Activated T-cell treated with anti-CD3 and anti-CD28 coated beads, Interleukin-2, amount 50 U/mL, for 1 hour (primary cell): ENCODE results near the gene UVRAG.
A peak's percentile ranks its signal among the peaks of the same experiment; 100 is the strongest.

Experiments used
- DNase-seq: peaks from one replicate; pipeline ENCODE4 v3.0.0-alpha.2; 2020

The UVRAG gene

GRCh38 chr11:76129729-76130128 is 314.7 kb downstream of the UVRAG start:
- no peak for DNase-seq

GRCh38 chr11:76131142-76131541 is 316.1 kb downstream of the UVRAG start:
- no peak for DNase-seq

DNA sequence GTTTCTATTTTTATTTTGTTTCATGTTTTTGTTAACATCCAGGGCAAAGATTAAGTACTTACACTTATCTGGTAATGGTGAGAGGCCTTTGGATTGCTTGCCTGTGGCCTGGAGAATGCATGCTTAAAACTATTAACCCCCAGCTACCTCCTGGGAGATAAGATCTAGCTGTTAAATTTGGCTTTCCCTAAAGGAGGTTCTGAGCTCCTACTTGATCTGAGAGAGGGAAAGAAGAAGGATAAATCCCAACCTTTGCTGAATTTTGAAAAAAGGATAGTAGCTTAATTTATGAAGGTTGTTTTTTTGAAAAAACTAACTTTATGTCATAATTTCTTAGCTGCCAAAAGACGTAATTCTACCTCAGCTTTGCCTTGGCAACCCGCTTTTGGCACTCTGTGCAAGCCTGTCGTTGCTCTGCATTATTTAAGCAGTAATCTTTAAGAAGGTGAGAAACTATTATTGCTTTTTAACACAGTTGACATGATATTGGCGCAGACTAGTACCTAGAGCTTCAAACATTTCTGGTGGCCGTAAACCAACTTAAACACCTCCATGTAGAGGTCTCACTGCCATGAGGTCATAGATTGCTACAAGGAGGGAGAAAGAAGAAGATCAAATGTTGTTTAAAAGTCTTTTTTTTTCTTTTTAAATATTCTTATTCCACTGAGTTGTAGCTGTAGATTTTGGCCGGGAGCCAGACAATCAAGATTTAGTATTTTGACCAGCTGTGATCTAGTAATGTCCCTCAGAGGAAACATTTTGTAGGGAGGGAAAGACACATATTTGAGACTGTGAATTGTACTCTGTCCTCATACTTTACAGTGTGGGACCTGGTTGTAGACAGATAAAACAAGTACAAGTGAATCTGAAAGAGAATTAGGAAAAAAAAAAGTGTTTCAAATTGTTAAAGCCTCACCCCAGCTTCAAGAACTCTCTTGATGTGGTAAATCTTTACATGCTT is 316.9 kb downstream of the UVRAG start:
- DNase-seq, result no peak

DNA sequence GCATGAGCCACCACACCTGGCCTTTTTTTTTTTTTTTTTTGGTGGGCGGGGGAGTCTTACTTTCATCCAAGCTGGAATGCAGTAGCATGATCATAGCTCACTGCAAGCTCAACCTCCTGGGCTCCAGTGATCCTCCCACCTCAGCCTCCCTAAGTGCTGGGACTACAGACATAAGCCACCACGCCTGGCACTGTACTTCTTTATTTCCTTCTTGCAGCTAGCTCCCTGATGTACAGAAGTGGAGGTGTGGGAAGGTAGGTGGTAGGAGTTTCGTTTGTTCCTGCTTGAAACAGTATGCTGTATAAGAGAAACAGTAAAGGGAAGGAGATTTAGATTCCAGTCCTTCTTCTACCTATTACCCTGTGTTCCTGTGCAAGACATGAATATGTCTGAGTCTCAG is 319.2 kb downstream of the UVRAG start:
- DNase-seq, result no peak

GRCh38 chr11:76135491-76135890 is 320.5 kb downstream of the UVRAG start:
- no peak for DNase-seq

GRCh38 chr11:76139314-76139713 is 324.3 kb downstream of the UVRAG start:
- DNase-seq, result no peak

GRCh38 chr11:76140912-76141574 is 326.0 kb downstream of the UVRAG start:
- DNase-seq, result no peak

GRCh38 chr11:76141901-76142588 is 327.0 kb downstream of the UVRAG start:
- no peak for DNase-seq

- DNase-seq, result no peak
Measured at GRCh38 chr11:76143274-76143673, 328.3 kb downstream of the UVRAG start.

- DNase-seq, result no peak
Measured at GRCh38 chr11:76147106-76147740, 332.2 kb downstream of the UVRAG start.

DNA sequence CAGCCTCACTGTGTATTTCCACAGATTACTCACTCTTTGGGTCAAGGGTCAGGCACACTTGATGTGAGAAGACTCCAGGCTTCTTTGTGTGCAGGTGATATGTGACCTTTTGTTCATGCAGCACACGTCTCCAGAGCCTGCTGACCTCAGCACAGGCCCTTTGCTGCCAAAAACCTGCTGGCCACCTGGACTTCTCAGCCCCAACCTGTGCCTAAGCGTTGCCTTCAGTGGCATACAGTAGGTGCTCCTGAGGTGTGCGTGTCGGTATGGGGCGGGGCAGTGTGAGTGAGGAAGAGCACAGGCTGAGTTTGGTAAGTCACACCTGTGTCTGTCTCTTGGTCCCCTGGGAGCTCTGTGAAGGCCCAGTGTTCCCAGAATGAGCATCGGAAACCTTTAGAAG is 333.2 kb downstream of the UVRAG start:
- no peak for DNase-seq

DNA sequence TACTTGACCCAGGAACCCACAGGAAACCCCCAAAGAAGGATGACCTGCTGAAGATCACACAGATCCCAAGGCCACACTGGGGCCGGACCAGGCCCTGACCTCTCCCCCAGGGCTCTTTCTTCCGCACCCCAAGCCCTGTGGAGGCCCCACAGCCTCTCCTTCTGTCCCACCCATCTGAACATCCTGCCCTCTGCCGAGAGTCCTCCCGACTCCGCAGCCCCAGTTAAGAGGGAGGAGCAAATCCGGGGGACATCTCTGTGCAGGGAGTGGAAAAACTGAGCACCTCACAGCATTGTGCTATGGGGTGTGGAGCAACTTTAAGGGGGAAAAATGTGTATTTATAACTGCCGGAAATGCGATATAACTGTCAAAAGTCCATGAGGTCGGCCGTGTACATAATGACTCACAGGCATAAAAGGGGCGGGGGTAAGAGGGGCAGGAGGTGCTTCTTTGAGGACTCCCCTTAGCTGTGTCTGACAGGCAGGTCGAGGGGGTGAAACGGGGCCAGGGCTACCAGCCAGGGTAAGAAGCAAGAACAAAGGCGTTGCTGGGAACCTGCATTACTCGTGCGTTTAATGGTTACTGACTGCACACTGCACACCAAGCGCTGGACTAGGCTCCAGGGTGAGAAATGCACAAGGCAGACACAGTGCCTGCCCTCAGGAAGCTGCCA is 334.1 kb downstream of the UVRAG start:
- DNase-seq, result no peak

GRCh38 chr11:76149713-76150112 is 334.7 kb downstream of the UVRAG start:
- no peak for DNase-seq

DNA sequence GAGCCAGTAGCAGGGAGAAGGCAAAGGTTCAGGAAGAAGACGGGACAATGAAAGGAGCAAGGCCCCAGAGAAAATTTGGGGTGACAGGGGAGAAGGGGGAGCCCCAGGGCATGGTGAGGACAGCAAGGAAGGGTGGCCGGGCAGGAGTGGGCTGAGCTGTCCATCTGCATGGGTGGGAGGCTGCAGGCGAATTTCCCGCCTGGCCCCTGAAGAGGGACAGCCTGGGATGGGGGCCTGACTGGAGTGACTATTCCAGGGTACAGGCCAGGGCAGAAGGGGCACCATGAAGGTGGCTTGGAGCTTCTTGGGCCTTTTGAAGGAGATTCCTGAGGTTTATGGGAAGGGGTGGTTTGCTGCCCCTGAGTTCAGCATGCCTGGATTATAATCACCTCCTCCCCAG is 335.1 kb downstream of the UVRAG start:
- no peak for DNase-seq

DNA sequence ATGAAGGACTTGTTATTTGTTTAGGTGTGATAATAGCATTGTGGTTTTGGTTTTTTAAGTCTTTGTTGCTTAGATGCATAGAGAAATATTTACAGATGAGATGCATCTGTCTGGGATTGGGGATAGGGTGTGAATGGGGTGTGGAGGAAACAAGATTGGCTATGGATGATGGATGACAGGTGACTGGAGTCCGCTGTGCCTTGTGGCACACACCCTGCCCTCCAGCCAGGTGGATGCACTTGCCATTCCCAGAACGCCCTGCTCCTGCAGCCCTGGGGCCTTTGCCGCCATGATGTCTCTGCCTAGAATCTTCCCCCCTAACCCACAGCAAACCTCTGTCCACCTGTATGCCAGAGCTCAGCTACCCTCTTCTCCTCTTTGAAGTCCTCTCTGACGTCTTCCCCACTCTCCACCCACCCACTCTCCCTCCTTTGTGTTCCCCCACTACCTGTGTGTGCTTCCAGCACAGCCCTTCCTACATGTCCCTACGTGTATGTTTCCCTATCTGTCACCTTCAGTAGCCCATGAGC is 336.6 kb downstream of the UVRAG start:
- no peak for DNase-seq

GRCh38 chr11:76152086-76152681 is 337.2 kb downstream of the UVRAG start:
- DNase-seq, result peak; percentile 83

GRCh38 chr11:76152741-76153570 is 337.9 kb downstream of the UVRAG start:
- no peak for DNase-seq

DNA sequence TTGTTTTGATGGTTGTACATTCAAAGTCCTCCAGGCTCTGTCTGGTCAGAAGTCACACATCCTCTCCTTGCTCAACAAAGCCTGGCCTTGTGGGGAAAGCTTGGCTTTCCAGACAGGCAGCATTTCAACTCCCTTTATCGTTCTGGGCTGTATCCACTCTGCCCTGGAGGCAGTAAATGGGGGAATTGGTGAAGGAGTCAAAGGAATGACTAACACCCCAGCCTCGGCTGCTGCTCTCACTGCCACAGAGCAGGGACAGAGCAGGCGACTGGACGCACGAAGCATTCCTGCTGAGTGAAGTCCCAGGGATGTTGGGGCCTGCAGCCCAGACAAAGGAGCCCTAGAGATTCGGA is 338.5 kb downstream of the UVRAG start:
- no peak for DNase-seq

DNA sequence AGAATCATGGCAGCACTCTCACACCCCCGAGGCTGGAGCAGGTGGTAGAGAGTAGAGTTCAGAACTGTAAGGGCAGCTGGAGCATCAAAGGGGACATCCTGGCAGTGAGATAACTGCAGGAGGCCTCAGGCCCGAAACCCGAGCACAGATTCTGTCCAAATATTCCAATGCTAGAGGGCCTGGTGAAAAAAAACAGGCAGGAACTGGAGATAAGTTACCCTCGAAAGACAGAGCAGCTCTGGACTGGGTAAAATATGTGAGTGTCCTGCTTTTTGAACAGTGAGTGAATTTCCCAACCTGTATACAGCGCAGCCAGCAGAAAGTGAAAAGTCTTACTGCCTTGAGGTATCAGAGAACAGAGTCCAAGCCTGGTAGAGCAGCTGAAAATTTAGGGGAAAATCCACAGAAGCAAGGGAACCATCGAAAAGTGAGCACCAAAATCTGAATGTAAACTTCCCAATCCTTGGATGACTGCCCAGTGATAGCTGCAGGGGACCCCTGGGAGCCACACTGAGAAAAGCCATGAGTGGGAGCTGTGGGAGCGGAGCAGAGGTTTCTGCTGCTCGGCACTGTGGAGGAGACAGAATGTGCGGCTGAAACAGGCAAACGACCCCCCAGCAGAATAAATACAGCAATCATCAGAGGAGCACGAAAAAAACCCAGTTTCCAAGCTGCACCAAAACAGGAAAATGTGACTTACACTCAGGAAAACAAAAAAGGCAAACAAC is 340.7 kb downstream of the UVRAG start:
- DNase-seq, result no peak

DNA sequence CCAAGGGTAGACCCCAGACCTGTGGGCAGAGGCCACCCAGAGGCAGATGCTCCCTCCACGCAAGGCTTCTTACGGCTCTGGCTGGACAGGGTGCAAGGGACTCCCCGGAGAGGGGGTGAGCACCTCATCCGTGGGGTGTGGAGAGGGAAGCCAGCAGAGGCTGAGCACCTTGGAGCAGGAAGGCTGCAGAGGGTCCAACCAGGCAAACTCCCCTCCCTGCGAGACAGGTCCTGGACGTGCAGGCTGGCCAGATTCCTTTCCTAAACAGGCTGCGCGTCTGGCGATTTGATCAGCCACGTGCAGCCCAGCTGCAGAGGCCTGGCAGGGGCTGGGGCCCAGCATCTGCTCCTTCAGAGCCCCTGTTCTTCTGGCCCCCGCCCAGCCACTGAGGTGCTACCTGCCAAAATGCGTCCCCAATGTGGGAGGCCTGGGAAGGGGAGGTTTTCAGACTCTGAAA is 342.0 kb downstream of the UVRAG start:
- no peak for DNase-seq
